Gastroesophageal sphincter (tissue), 3 donors: ENCODE results near the gene KCNJ13.

Experiments used
- CTCF ChIP-seq, 4 experiments: fragments of 200-600 bp in 2 of 4; fragments of 450-650 bp in 2 of 4; sonication (generic) in 1 of 4; IDR thresholded peaks; one replicate each; pipeline ENCODE4 v1.5.1; 2017 to 2019; ENCODE audit warnings: antibody characterized with exemption in 4 of 4, mild to moderate bottlenecking in 2 of 4, moderate library complexity in 2 of 4
- EP300 ChIP-seq: sonication (generic); formaldehyde crosslinking; IDR thresholded peaks from one replicate; pipeline ENCODE4 v1.6.1; 2017; ENCODE audit warnings: antibody characterized with exemption, mild to moderate bottlenecking
- POLR2A ChIP-seq, 2 donors: fragments of 450-650 bp; IDR thresholded peaks; one replicate each; pipeline ENCODE4 v1.6.1; 2017; ENCODE audit warnings: antibody characterized with exemption in 2 of 2, mild to moderate bottlenecking in 2 of 2, moderate library complexity in 1 of 2
- POLR2AphosphoS5 ChIP-seq: sonication (generic); formaldehyde crosslinking; IDR thresholded peaks from one replicate; pipeline ENCODE4 v1.6.1; 2017; ENCODE audit warnings: antibody characterized with exemption

- TF ChIP-seq CTCF (IDR thresholded peaks at IDR 0.05) (no peak), POLR2AphosphoS5 (no peak), POLR2A (IDR thresholded peaks at IDR 0.05) (no peak), EP300 (no peak)
Observed at GRCh38 chr2:232781765-232782164, 5.4 kb upstream of the KCNJ13 start.
